Left lobe of liver (tissue), 2 donors: ENCODE data around the gene GUCD1. TPM values are rescaled to one million over a fixed set of nuclear protein-coding genes. Genes with fewer than 3 reads are reported as not detected.

Source experiments
- ATAC-seq: fragments of 200-7000 bp; cut with Tn5 transposase; one replicate; pipeline ENCODE4 v1.9.1; 2020; ENCODE audit warnings: mild to moderate bottlenecking, moderate library complexity
- DNase-seq: peaks from one replicate; pipeline ENCODE4 v3.0.0-alpha.2; 2020; ENCODE audit warnings: low spot score
- total RNA-seq: library from RNA; stranded (reverse); gene quantifications from one replicate; pipeline ENCODE4 v1.2.1, GENCODE V29; 2021
- donor health status: DM: no; HTN: no; CAD: no; lungs with moderate emphysema.
- donor health status: DM: no; HTN: yes; CAD: no.

Gene GUCD1
- total RNA-seq, 1 donor from 2014 or later, result 192 TPM

DNA sequence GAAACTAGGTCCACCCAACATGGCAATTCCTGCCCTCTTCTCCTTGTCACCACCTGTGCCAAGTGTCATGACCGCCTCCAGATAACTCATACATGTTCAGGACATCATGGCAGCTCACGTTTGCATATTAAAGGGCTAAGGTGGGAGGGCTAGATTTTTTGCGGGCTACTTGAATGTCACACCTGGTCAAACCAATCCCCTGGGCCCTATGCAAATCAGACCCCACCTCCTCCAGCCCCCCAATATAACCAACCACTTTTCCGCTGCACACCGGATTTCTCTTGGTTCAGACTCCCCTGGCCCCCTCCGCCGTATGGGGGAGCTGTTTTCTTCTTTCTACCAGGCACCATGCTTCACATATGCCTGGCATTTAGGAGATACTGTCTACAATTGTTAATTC is 47.2 kb downstream of the GUCD1 start:
- ATAC-seq (no peak), DNase-seq (no peak)

DNA sequence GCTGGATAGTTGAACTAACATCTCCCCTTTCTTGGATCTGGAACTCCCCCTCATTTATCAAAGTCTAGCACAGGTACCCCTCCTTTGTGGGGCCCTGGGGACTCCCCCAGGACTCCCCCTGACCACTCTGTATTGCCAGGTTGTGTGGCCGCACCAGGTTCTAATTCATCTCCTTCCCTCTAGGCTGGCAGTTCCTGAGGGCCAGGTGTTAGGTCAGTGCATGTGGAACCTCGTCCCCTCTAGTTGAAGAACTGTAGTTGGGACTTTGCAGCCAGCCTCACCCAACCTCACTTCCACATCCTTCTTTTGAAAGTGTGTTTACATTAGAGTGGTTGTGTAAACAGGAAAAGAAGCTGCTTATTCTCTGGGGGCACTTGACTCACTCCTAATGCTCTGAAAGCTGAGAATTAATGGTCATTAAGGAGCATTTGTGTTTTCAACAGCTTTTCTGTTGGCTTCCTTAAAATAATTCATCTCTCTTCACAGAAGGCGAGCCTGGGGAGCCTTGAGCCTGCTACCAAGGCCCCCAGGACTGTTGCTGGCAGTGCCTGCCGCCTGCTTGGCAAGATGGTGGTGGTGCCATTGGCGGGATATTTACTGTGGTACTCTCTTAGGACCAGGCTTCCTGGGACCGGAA is 48.0 kb downstream of the GUCD1 start:
- ATAC-seq, result peak; percentile 1
- no peak for DNase-seq

DNA sequence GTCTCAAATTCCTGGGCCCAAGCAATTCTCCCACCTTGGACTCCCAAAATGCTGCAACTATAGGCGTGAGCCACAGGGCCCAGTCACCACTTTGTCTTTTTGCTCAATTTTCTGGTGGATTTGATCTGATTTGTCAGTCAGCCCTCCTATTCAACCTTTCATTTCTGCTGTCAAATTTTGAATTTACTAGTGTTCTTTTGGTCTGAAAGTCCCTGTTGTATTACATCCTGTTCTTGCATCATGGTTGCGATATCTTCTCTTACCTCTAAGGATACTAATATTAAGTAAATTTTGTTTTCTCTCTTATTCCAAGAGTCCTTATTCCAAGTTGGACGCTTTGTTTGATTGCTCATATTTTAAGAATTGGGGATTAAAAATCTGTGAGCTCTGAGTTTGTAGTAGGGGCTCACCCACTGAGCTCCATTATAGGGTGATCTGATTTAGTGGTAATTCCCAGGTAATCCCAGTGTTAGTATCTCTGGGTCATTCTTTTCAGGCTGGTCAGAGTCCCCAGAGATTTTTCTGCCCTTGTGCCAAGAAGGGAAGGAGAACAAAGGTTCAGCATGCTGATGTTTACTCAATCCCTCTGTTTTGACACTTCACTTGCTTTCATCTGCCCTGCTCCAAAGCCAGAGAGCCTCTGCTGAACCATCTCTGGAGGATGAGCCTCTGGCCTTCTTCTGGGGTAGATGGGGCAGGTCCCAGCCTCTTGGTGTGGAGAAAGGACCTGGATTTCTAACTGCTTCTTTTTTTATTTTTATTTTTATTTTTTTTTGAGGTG is 49.8 kb downstream of the GUCD1 start:
- ATAC-seq (peak; percentile 51), DNase-seq (peak; percentile 71)

DNA sequence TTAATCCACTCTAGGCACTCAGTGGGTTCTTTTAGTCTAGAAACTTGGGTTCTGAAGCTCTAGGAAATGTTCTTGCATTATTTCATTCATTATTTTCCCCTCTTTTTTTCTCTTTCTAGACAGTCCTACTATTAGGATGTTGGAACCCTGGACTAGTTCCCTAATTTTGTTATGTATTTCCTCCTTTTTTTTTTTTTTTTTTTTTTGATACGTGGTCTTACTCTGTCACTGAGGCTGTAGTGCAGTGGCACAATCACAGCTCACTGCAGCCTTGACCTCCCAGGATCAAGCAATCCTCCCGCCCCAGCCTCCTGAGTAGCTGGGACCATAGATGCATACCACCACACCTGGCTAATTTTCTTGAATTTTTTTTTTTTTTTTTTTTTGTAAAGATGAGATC is 50.4 kb downstream of the GUCD1 start:
- no peak for DNase-seq
- no peak for ATAC-seq

GRCh38 chr22:24503843-24504338 is 51.0 kb downstream of the GUCD1 start:
- ATAC-seq (no peak), DNase-seq (no peak)

DNA sequence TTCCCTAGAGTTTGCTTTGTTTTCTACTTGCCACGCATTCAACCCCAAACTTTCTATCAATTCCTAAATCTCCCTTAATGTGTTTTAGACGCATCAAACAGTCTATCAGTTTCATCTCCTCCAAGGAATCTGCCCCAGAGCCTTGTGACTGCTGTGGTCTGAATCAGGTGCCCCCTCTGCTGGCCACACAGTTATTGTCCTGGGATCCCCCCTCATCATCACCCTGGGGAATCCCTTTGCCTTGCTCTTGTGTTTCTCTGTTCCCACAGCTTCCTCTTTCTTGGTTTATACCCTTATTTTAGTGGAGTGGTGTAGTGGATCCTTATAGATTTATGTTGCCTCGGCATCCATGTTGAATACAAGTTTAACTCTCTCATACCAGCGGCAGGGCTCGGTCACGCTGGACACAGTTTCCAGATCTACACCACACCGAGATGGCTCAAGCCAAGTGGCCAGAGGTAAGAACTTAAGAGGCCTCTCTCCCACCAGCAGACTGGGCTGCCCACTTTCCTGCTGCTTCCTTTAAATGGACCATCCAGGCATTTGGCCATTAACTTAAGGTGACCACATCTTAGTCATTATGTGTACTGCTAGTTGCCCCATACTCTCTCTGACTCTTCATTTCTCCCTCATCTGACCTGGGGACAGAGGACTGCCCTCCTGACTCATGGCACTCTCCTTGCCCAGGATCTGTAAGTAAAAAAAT is 51.6 kb downstream of the GUCD1 start:
- ATAC-seq (no peak), DNase-seq (no peak)

GRCh38 chr22:24502541-24502940 is 52.4 kb downstream of the GUCD1 start:
- DNase-seq, result no peak
- ATAC-seq, result no peak

DNA sequence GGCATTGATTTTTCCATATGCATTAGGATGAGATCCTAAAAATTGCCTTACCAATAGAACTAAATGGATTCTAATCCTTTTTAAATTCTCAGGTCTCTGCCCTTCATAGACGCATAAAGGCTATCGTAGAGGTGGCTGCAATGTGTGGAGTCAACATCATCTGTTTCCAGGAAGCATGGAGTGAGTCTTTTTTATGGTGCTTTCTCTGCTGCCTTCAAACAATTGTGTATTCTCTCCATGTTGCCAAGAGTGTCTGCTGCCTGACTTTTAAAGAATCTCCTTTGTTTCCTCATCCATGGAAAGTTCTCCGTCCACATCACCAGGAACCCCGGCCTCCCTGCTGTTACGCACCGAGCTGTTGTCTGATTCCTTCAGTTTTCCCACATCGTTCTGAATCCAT is 52.9 kb downstream of the GUCD1 start:
- ATAC-seq, result no peak

GRCh38 chr22:24501301-24502005 is 53.5 kb downstream of the GUCD1 start:
- no peak for ATAC-seq
- no peak for DNase-seq

More for the DNA sequence above, 52.9 kb downstream of the GUCD1 start:
- no peak for DNase-seq

DNA sequence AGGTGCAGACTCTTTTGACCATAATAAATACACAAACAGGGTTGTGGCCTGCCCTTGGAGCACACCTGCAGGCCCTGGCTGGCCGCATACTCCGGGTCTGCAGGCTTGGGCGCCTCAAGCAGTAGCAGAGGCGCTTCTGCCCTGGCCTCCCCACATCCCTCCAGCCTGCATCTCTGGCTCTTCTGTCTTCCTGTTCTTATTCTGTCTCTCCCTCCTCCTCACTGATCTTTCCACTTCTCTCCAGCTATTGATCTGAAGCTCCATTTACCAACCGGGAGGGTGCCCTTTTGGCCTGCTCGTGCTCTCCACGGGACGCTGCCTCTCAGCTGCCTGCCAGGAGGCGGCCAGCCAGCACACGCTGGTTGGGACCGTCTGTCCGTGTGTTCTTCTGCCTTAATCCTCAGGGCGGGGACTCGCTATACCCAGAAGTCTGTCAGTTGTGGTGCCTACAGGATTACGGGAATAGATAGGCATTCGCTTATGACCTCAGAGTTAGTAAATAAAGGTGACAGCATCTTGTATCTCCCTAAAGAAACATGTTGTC is 54.6 kb downstream of the GUCD1 start:
- DNase-seq (peak; percentile 92), ATAC-seq (peak; percentile 54)

DNA sequence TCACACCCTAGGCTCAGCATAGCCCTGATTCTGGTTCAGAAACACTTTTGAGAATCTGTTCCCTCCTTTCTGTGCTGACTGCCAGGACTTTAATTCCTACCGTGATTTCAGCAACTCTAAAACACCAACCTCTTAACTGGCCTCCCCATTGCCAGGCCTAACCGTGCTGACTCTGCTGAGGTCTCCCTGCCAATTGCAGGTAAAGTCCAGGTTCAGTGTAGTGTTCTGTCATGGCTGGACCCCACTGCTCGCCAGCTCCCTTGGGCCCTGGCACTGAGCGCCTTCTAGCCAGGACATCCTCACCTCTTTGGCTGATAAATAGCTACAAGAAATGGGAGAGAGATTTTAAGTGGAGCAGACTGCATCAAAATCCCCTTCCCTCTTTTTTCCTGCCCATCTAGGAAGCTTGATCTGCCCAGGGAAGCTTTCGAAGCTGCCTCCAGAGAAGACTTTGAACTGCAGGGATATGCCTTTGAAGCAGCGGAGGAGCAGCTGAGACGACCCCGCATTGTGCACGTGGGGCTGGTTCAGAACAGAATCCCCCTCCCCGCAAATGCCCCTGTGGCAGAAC is 55.1 kb downstream of the GUCD1 start:
- ATAC-seq, result peak; percentile 44
- peak; percentile 83 for DNase-seq

DNA sequence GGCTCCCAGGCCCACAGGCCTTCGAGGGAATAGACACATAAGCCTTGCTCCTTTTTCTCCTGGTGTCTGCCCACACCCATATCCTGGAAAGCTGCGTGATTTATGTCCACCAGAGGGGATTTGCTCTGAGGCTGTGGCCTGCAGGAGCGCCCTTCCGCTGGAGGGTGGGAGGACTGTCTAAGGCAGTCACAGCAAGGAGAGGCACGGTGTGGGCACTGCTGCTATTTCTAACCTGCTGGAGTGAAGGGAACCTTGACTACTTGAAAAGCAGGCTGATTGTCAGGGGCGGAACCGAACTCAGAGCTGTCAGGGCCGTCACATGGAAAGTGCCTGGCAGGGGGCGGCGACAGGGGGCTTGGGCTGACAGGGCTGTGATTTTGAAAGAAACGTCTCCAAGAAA is 56.1 kb downstream of the GUCD1 start:
- DNase-seq, result no peak
- ATAC-seq, result no peak

DNA sequence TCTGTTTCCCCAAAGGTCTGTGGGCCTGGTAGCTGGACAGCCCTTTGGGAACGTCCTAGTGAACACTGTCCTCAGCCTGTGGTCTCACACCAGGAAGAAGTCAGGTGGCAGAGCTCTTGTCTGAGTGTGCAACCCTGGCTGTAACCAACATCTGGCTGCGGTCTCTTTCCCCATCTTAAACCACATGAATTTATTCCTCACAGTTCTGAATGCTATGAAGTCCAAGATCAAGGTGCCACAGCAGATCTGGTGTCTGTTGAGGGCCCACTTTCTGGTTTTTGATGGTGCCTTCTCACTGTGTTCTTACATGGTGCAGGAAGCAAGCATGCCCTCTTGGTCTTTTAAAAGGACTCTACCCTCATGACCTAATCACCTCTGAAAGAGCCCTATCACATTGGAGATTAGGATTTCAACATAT is 57.1 kb downstream of the GUCD1 start:
- no peak for DNase-seq
- peak; percentile 1 for ATAC-seq

GRCh38 chr22:24496661-24497060 is 58.3 kb downstream of the GUCD1 start:
- ATAC-seq (no peak), DNase-seq (no peak)

DNA sequence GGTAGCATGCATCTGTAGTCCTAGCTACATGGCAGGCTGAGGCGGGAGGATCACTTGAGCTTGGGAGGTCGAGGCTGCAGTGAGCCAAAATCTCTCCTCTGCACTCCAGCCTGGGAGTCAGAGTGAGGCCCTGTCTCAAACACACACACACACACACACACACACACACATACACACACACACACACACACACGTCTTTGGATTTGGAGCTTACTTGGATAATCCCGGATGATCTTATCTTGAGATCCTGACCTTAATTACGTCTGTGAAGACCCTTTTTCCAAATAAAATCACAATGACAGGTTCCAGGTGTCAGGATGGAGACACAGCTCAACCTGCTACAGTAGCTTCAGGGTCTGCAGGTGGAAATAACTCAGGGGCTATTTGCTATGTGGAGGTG is 58.7 kb downstream of the GUCD1 start:
- no peak for ATAC-seq

GRCh38 chr22:24495365-24495675 is 59.6 kb downstream of the GUCD1 start:
- ATAC-seq (no peak), DNase-seq (no peak)

More for the DNA sequence above, 58.7 kb downstream of the GUCD1 start:
- no peak for DNase-seq

GRCh38 chr22:24494528-24495364 is 60.2 kb downstream of the GUCD1 start, which contains the start of gene UPB1:
TSS of gene UPB1 (plus strand) at chr22:24495332. CDS start at chr22:24495404, 72 bp downstream.
- ATAC-seq (peak; percentile 74), DNase-seq (peak; percentile 99)

GRCh38 chr22:24494167-24494527 is 60.8 kb downstream of the GUCD1 start:
- ATAC-seq (peak; percentile 14), DNase-seq (no peak)

GRCh38 chr22:24492391-24492790 is 62.5 kb downstream of the GUCD1 start:
- ATAC-seq (no peak), DNase-seq (no peak)
